WERI-Rb-1 (cell line): ENCODE measurements around the gene ADAMTS8.
A peak's percentile ranks its signal among the peaks of the same experiment; 100 is the strongest.

ENCODE experiments used
- DNase-seq: peaks from one replicate; pipeline ENCODE4 v3.0.0-alpha.2; 2020
- H3K27ac ChIP-seq: fragments of 250-450 bp; sonication (Bioruptor Pico); 2 replicates; pipeline ENCODE4 v1.5.1; 2020; ENCODE audit warnings: mild to moderate bottlenecking, moderate library complexity
- H3K27me3 ChIP-seq: fragments of 250-450 bp; sonication (Bioruptor Pico); 2 replicates; pipeline ENCODE4 v1.5.1; 2021; ENCODE audit warnings: mild to moderate bottlenecking, low read depth, moderate library complexity; ENCODE audit not compliant: insufficient read depth, severe bottlenecking
- H3K36me3 ChIP-seq: fragments of 250-450 bp; sonication (Bioruptor Pico); 2 replicates; pipeline ENCODE4 v1.5.1; 2020; ENCODE audit warnings: mild to moderate bottlenecking, moderate library complexity
- H3K4me3 ChIP-seq: 2 replicates; pipeline ENCODE4 v1.5.1; 2011; ENCODE audit warnings: low read depth, mild to moderate bottlenecking, control low read depth, low read length
- H3K9me3 ChIP-seq: fragments of 250-450 bp; sonication (Bioruptor Pico); 2 replicates; pipeline ENCODE4 v1.5.1; 2021; ENCODE audit warnings: mild to moderate bottlenecking, moderate library complexity; ENCODE audit not compliant: severe bottlenecking
- CTCF ChIP-seq: IDR thresholded peaks from 2 replicates; pipeline ENCODE4 v1.5.1; 2011; ENCODE audit warnings: low read depth, mild to moderate bottlenecking, control low read depth, inconsistent platforms, low read length

The ADAMTS8 gene

GRCh38 chr11:130431331-130431773 lies 2.9 kb upstream of the ADAMTS8 start:
- DNase-seq, result peak; percentile 80
- Histone ChIP-seq H3K9me3 (no peaks in the 10 kb centered on the region), H3K27ac (no peak overlapping the region), H3K36me3 (no peaks in the 10 kb centered on the region), H3K27me3 (peaks cover 41% of the 10 kb centered on the region), H3K4me3 (no peak overlapping the region)
- TF ChIP-seq CTCF, result peak; percentile 81

- Histone ChIP-seq H3K27me3 (peaks cover 48% of the 10 kb centered on the region), H3K9me3 (no peaks in the 10 kb centered on the region), H3K4me3 (no peak overlapping the region), H3K36me3 (no peaks in the 10 kb centered on the region), H3K27ac (no peak overlapping the region)
- no peak for TF ChIP-seq CTCF
- DNase-seq, result no peak
These were observed 1.6 kb upstream of the ADAMTS8 start for GRCh38 chr11:130429983-130430382.

GRCh38 chr11:130429120-130429681 lies 792 bp upstream of the ADAMTS8 start:
- no peak overlapping the region for H3K4me3 ChIP-seq
- TF ChIP-seq CTCF, result no peak
- no peaks in the 10 kb centered on the region for H3K36me3 ChIP-seq
- peaks cover 48% of the 10 kb centered on the region for H3K27me3 ChIP-seq
- H3K9me3 ChIP-seq, result no peaks in the 10 kb centered on the region
- H3K27ac ChIP-seq, result no peak overlapping the region
- no peak for DNase-seq

- Histone ChIP-seq H3K4me3 (peak overlapping the region; percentile 47), H3K27me3 (peaks cover 48% of the 10 kb centered on the region), H3K9me3 (no peaks in the 10 kb centered on the region), H3K27ac (no peak overlapping the region), H3K36me3 (no peaks in the 10 kb centered on the region)
- DNase-seq, result peak; percentile 70
- peak; percentile 73 for TF ChIP-seq CTCF
These were observed 661 bp downstream of the ADAMTS8 start for GRCh38 chr11:130427581-130428315.

- H3K27me3 ChIP-seq, result peaks cover 48% of the 10 kb centered on the region
- H3K4me3 ChIP-seq, result no peak overlapping the region
- no peak for DNase-seq
These were observed 1.5 kb downstream of the ADAMTS8 start for GRCh38 chr11:130426837-130427341.

More at GRCh38 chr11:130426837-130427341, 1.5 kb downstream of the ADAMTS8 start:
- Histone ChIP-seq H3K27ac (no peak overlapping the region), H3K9me3 (no peaks in the 10 kb centered on the region), H3K36me3 (no peaks in the 10 kb centered on the region)
- TF ChIP-seq CTCF, result no peak
